Ectodermal cell (in vitro differentiated cells): ENCODE data around the gene AJM1.

Experiments
- H3K27ac ChIP-seq: 2 replicates; pipeline ENCODE4 v1.7.0; 2013; ENCODE audit warnings: mild to moderate bottlenecking, low read depth, low read length; ENCODE audit not compliant: insufficient read depth, poor library complexity, severe bottlenecking
- H3K27me3 ChIP-seq: 2 replicates; pipeline ENCODE4 v1.7.0; 2013; ENCODE audit warnings: mild to moderate bottlenecking, low read length; ENCODE audit not compliant: insufficient read depth, control insufficient read depth, poor library complexity, severe bottlenecking
- H3K36me3 ChIP-seq: one replicate; pipeline ENCODE4 v1.7.0; 2013; ENCODE audit warnings: low read length; ENCODE audit not compliant: control insufficient read depth, insufficient read depth
- H3K4me1 ChIP-seq: one replicate; pipeline ENCODE4 v1.7.0; 2013; ENCODE audit warnings: low read length; ENCODE audit not compliant: control insufficient read depth, insufficient read depth
- H3K4me3 ChIP-seq: 2 replicates; pipeline ENCODE4 v1.7.0; 2013; ENCODE audit warnings: low read depth, low read length, control low read depth; ENCODE audit not compliant: insufficient read depth
- H3K9me3 ChIP-seq: 2 replicates; pipeline ENCODE4 v1.7.0; 2013; ENCODE audit warnings: mild to moderate bottlenecking, low read length, moderate library complexity; ENCODE audit not compliant: control insufficient read depth
- WGBS, 2 experiments: methylation state at CpG; one replicate each; pipeline ENCODE4 v1.1.7; 2013; ENCODE audit warnings: missing lambda C conversion rate in 2 of 2; 5-methylcytosine and 5-hydroxymethylcytosine counted together

The AJM1 gene

GRCh38 chr9:136847826-136848392, 5.6 kb downstream of the AJM1 start:
- Histone ChIP-seq H3K4me1 (peaks cover 10% of the 10 kb centered on the region), H3K9me3 (no peaks in the 10 kb centered on the region), H3K4me3 (peak overlapping the region; percentile 71), H3K27me3 (peaks cover 29% of the 10 kb centered on the region), H3K27ac (peak overlapping the region; percentile 87), H3K36me3 (peaks cover 8% of the 10 kb centered on the region)
- WGBS, 2 experiments, result 1% methylated on average over 48 of the region's 48 CpGs

- Histone ChIP-seq H3K36me3 (peaks cover 8% of the 10 kb centered on the region), H3K27ac (peak overlapping the region; percentile 87), H3K9me3 (no peaks in the 10 kb centered on the region), H3K27me3 (peaks cover 29% of the 10 kb centered on the region), H3K4me1 (peaks cover 6% of the 10 kb centered on the region), H3K4me3 (peak overlapping the region; percentile 71)
- 0 to 1% methylated on average over 53 of the region's 53 CpGs for WGBS, 2 experiments
These were observed 6.2 kb downstream of the AJM1 start for GRCh38 chr9:136848393-136849037.

GRCh38 chr9:136849038-136849959, 7.0 kb downstream of the AJM1 start, which contains the start of gene PHPT1:
PHPT1 (plus strand) TSS chr9:136849409; CDS start chr9:136849431, 22 bp downstream.
- Histone ChIP-seq H3K36me3 (peaks cover 8% of the 10 kb centered on the region), H3K4me3 (peak within 1 kb of the TSS; percentile 71), H3K27me3 (peaks cover 24% of the 10 kb centered on the region), H3K4me1 (peaks cover 6% of the 10 kb centered on the region), H3K9me3 (no peaks in the 10 kb centered on the region), H3K27ac (peak within 1 kb of the TSS; percentile 87)
- 1% methylated on average over 77 of the region's 77 CpGs for WGBS, 2 experiments

- H3K9me3 ChIP-seq, result no peaks in the 10 kb centered on the region
- H3K27ac ChIP-seq, result no peak overlapping the region
- WGBS, 2 experiments, result 67 to 68% methylated on average over 43 of the region's 43 CpGs
- H3K36me3 ChIP-seq, result peaks cover 8% of the 10 kb centered on the region
- H3K4me1 ChIP-seq, result peaks cover 6% of the 10 kb centered on the region
- H3K27me3 ChIP-seq, result peaks cover 17% of the 10 kb centered on the region
- peak overlapping the region; percentile 71 for H3K4me3 ChIP-seq
These were observed 7.9 kb downstream of the AJM1 start for GRCh38 chr9:136849960-136850865.

- H3K4me1 ChIP-seq, result peaks cover 6% of the 10 kb centered on the region
- peaks cover 9% of the 10 kb centered on the region for H3K27me3 ChIP-seq
- H3K36me3 ChIP-seq, result peaks cover 8% of the 10 kb centered on the region
- H3K4me3 ChIP-seq, result no peak overlapping the region
- H3K27ac ChIP-seq, result no peak overlapping the region
- 94 to 95% methylated on average over 23 of the region's 23 CpGs for WGBS, 2 experiments
- H3K9me3 ChIP-seq, result no peaks in the 10 kb centered on the region
These were observed 8.8 kb downstream of the AJM1 start for GRCh38 chr9:136850866-136851775.

- Histone ChIP-seq H3K36me3 (peaks cover 8% of the 10 kb centered on the region), H3K9me3 (no peaks in the 10 kb centered on the region), H3K4me3 (no peak within 1 kb of the TSS), H3K27me3 (no peaks in the 10 kb centered on the region), H3K4me1 (peaks cover 6% of the 10 kb centered on the region), H3K27ac (no peak within 1 kb of the TSS)
- WGBS, 2 experiments, result 95% methylated on average over 23 of the region's 23 CpGs
These were observed 9.8 kb downstream of the AJM1 start, which contains the start of gene MAMDC4 for GRCh38 chr9:136851941-136852663. MAMDC4 (plus strand) TSS chr9:136852346; CDS start chr9:136852417, 71 bp downstream.

- 93 to 94% methylated on average over 29 of the region's 29 CpGs for WGBS, 2 experiments
- Histone ChIP-seq H3K27me3 (no peaks in the 10 kb centered on the region), H3K9me3 (no peaks in the 10 kb centered on the region), H3K27ac (no peak overlapping the region), H3K4me1 (peaks cover 6% of the 10 kb centered on the region), H3K4me3 (no peak overlapping the region), H3K36me3 (peaks cover 8% of the 10 kb centered on the region)
These were observed 10.7 kb downstream of the AJM1 start for GRCh38 chr9:136852664-136853595.

GRCh38 chr9:136853596-136854112, 11.4 kb downstream of the AJM1 start:
- Histone ChIP-seq H3K27me3 (no peaks in the 10 kb centered on the region), H3K4me1 (peaks cover 6% of the 10 kb centered on the region), H3K9me3 (no peaks in the 10 kb centered on the region), H3K36me3 (peaks cover 8% of the 10 kb centered on the region), H3K27ac (no peak overlapping the region), H3K4me3 (no peak overlapping the region)
- WGBS, 2 experiments, result 92% methylated on average over 18 of the region's 18 CpGs
